Endometrial microvascular endothelial cells (primary cell): ENCODE results near the gene BORCS5. TPM values are rescaled to one million over a fixed set of nuclear protein-coding genes. Genes with fewer than 3 reads are reported as not detected.
"Not testable (repeated sequence)": the region's sequence is repeated elsewhere in the genome, so short reads cannot be mapped to it uniquely, and the experiment has no call there.

ENCODE experiments used
- in situ Hi-C: cut with HindIII; loops from 2 replicates; pipeline ENCODE4 v1.10.0; 2017; ENCODE audit warnings: low sequenced_read_pairs, low pct_unique_long_range_greater_than_20kb; ENCODE audit errors: inconsistent ontology term
- total RNA-seq: library from RNA; depleted of rRNA; stranded (reverse); fragments of >200 nt; gene quantifications from one replicate; pipeline ENCODE4 v1.2.3, GENCODE V29; 2015; ENCODE audit errors: inconsistent ontology term

The BORCS5 gene
- total RNA-seq = 11.3 TPM

DNA sequence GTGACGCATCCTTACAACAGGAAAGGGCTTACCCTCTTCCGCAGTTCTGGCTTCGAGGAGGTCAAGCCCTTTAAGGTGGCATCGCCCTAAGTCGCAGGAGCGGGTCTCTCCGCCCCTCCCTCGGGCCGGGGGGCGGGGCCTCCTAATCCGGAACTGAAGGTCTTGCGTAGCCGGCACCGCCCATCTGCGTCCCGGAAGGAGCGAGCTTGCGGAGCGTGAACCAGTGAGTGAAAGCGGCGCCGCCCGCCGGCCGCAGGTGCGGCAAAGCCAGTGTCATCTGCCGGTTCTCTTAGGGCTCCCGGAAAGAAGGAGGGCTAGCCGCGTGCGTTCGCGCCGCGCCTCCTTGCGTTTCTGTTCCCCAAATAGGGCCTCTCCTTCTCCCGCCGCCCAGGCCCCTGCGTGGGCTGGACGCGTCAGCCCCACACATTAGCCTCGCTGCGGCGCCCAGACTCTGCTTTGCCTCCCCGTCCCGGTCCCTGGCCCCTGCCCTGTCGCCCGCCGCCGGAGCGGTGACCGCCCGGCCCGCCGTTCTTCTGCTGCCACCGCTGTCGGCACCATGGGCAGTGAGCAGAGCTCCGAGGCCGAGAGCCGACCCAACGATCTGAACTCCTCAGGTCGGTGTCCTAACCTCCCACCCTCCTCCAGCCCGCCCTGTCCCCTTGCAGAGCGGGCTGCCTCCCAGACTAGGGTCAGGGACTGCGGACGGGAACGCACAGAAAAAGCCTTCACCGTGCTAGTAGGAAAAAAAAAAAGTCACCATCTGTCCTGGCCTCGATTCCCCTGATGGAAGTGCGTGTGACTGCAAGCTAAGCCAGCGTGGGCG is at the start of gene BORCS5:
BORCS5 (plus strand) TSS at position 183 of the 823 bp plus-strand sequence; CDS start at position 557, 374 bp downstream.
- in situ Hi-C loops = no loop called here

DNA sequence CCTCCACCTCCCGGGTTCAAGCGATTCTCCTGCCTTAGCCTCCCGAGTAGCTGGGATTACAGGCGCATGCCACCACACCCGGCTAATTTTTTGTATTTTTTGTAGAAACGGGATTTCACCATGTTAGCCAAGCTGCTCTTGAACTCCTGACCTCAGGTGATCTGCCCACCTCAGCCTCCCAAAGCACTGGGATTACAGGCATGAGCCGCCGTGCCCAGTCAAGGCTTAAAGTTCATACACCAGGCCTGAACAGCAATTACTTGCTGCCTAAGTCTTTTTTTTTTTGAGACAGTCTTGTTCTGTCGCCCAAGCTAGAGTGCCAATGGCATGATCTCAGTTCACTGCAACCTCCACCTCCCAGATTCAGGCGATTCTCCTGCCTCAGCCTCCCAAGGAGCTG is 46.2 kb upstream of the BORCS5 start:
- in situ Hi-C loops = not testable (repeated sequence)

DNA sequence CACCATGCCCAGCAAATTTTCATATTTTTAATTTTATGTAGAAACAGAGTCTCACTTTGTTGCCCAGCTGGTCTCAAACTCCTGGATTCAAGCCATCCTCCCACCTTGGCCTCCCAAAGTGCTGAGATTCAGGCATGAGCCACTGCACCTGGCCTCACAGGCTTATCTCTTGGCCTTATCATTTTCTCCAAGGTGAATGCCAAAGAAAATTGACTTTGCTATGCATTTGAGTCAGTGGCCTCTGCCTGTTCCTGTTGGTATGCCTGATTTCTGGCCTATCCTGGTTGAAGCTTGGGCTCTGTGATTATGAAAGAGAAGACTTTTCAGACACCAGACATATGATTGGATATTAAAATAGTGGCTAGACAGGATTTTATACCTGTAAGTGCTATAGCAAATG is 41.0 kb upstream of the BORCS5 start:
- in situ Hi-C loops = no loop called here

DNA sequence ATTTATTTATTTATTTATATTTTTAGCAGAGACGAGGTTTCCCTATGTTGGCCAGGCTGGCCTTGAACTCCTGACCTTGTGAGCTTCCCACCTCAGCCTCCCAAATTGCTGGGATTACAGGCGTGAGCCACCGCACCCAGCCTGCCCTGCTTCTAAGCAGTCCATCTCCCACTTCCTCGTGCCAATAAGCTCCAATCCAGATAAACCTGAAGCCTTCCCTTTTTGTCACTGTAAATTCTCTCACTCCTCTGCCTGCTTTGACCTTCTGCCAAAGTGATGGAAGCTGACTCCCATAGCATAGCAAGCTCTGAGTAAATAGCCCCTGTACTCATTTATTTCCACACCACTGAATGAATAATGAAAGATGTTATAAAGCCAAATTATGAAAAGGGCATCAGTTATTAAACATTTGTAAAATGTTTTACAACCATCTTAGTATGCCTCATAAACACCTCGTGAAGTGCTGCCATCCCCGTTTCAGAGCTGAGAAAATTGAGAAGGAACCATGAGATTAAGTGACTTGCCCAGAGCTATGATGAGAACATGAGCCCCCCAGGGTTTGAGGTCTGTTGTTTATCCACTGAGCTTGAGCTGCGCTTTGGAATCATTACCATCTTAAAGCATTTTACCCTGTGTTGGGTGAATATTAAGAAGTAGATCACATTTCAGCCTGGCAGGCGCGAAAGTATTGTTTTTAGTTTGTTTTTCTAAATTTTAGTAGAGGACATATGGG is 37.3 kb upstream of the BORCS5 start:
- in situ Hi-C loops = loop anchor here (10.0 kb wide), 1 partner anchor 235 kb away; no protein-coding TSS in a partner anchor

DNA sequence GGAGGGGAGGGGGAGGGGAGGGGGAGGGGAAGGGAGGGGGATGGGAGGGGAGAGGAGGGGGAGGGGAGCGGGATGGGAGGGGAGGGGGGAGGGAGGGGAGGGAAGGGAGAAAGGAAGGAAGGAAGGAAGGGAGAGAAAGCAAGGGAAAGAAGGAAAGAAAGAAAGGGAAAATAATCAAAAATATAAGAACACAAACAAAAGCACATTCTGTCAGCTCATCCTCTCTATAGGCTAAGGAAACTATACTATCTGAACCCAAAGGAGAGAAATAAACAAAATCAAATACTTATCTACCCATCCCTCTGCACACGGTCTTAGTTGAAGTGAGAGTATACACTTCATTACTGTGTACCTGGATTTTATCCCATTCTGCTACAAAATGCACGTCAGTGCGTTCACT is 33.8 kb upstream of the BORCS5 start:
- in situ Hi-C loops = loop anchor here (10.0 kb wide), 1 partner anchor 238 kb away; no protein-coding TSS in a partner anchor

DNA sequence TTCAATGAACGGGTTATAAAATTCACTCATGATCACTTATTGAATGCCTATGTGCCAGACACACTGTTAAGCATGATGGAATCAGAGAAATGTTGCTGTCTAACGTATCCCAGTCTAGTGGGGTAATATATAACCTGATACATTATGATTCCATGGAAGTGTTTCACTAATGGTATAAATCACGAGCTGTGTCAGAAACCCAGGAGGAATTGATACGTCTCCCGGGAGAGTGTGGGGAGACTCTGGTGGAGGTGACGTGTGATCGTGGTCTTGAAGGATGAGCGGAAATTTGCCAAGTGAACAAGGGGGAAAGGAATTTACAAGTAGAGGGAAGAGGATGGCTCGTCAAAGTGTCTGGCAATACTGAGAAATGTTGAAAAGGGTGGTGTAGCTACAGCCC is 33.3 kb upstream of the BORCS5 start:
- in situ Hi-C loops = loop anchor here (10.0 kb wide), 1 partner anchor 239 kb away; no protein-coding TSS in a partner anchor

DNA sequence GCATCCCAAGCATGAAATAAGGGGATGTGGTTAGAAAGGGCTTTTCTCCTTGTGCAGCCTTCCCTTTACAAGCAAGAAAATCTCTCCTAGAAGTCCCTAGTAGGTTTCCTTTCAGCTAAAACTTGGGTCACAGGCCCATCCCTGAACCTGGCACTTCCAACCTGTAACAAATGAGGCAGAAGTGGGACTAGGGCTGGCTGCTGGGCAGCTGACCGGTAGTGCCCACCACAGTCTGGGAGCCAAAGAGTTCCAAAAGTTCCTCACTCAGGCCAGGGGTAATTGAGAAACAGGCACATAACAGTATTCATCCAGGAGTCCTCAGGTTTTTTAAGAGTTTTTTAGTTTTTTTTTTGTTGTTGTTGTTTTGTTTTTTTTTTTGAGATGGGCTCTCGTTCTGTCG is 30.6 kb upstream of the BORCS5 start:
- in situ Hi-C loops = loop anchor here (10.0 kb wide), 1 partner anchor 241 kb away; no protein-coding TSS in a partner anchor

DNA sequence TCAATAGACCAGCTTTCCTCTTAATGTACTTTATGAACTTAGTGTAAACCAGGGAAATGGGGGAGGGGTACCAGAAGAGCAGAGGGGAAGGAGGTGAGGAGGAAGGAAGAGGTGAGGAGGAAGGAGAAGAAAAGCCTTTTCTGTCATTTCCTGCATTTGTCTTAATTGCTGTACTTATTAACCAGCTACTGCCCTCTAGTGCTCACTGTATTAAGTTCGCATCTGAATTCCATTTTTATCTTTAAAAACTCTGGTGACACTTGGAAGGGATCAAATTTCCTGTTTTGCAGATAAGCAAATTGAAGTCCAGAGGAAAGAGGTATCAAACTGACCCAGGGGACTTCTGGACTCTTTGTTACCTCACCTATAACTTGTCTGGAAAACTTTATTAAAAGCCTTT is 29.1 kb upstream of the BORCS5 start:
- in situ Hi-C loops = loop anchor here (10.0 kb wide), 1 partner anchor 243 kb away; no protein-coding TSS in a partner anchor

DNA sequence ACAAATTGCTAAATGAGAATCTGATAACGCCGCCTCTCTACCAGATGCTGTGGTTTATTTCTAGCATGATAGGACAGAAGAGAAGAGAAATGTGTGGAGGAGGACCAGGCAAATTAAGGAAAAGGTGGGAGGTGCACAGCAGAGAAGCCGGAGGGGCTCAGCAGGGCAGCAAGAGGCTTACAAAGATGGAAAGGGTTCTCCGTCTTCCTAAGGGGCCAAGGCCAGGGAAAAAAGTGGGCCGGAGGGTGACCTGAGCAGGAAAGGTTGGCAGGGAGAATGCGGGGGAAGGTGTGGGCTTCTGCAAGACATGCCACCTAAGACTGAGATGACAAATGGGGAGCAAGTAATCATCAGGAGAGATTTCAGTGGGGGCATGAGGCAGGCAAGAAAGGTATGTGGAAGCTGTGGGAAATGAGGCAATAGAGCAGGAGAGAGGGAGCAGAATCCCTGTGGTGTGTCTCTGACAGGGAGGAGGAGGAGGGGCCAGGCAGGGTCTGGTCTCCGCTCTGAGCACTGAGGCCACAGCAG is 25.6 kb upstream of the BORCS5 start:
- in situ Hi-C loops = no loop called here

DNA sequence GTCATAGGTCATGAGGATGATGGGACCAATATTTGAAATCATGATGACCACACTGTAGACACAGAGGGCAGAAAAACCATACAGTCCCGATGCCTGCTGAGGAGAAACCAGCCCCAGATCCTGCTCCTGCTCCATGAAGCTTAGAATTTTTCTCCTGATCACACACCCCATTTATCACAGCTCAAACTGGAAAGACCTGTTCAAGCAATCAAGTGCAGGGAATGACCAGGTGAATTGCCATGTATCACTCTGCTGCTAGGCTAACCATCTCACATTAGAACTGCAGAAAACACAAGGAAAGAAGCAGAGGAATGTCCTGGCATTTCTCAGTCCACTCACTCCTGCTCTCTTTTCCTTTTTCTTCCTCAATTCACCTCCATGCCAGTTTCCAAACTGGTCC is 25.0 kb upstream of the BORCS5 start:
- in situ Hi-C loops = no loop called here

DNA sequence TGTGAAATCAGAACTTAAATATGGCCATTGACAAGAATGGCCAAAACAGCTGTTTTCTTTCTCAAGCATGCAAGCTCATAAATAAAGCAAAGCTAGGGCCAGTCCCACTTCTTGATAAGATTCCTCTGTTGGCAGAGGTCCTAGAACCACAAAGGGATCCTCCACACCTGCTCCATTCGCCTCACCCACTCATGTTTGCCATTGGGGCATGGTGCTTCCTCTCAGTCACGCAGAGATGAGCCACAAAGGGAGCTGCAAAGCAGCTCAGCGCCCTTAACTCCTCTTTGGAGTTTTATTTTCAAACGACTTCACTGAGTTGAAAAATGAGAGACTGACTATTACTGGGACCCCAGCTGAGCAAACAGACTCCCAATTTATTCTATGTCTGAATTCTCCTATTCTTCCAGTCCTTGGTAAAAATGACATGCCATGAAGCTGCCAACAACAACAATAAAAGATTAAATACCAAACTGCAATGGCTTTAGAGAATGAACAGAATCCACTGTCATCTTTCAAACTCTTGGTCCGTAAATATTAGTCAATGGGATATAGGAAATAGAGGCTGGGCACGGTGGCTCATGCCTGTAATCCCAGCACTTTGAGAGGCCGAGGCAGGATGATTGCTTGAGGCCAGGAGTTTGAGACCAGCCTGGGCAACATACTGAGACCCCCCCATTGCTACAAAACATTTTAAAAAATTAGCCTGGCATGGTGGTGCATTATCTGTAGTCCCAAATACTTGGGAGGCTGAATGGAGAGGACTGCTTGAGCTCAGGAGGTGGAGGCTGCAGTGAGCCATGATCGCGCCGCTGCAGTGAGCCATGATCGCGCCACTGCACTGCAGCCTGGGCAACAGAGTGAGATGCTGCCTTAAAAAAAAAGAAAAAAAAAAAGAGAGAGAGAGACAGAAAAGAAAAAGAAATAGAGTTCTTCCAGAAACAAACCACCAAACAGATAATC is 23.2 kb upstream of the BORCS5 start:
- in situ Hi-C loops = no loop called here

DNA sequence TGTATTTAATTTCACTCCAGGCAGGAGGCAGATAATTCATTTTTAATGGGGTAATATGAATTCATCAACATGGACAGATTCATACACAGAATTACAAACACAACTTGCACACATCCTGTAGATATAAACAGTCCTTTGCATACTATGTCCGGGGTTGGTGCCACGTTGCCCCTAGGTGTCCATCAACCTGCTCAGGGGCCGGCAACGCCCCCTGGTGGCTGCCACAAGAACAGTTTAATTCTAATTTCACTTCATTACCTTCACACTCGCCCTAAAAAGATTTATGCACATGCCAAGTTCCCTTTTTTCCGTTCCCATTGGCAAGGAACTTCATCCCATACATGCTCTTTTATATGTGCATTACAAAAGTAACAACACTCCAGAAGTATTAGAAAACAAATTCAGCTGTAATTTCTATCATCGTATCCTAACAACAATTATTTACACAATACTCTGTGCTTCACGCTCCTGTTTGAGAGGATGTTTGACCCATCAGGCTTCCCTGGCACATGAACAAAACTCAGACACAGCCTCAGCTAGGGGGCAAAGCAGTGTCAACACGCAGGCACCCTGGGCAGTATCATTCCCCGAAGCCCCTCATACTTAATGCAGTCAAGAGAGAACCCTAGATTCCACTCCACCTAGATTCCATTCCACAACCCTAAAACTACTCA is 22.4 kb upstream of the BORCS5 start:
- in situ Hi-C loops = no loop called here

DNA sequence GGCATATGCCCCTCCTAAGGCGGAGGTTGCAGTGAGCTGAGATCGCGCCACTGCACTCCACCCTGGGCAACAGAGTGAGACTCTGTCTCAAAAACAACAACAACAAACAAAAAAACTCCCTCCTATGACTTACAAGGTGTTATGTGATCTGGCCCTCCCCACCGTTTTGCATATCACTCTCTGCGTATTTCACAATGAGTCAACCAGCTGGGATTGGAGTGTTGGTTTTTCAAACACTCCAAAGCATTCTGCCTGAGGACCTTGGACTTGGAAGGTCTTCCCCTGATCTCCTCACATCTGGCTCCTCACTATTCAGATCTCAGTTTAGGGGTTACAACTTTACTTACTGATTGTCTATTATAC is 20.8 kb upstream of the BORCS5 start:
- in situ Hi-C loops = no loop called here

DNA sequence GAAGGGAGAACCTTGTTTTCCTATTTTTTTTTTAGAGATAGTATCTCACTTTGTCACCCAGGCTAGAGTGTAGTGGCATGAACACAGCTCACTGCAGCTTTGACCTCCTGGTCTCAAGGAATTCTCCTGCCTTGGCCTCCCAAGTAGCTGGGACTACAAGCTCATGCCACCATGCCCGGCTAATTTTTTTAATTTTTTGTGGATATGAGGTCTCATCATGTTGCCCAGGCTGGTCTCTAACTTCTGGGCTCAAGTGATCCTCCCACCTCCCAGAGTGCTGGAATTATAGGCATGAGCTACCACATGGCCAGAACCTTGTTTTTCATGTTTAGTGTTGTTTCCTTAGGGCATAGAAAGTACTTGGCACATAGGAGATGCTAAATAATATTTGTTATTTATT is 20.4 kb upstream of the BORCS5 start:
- in situ Hi-C loops = no loop called here

DNA sequence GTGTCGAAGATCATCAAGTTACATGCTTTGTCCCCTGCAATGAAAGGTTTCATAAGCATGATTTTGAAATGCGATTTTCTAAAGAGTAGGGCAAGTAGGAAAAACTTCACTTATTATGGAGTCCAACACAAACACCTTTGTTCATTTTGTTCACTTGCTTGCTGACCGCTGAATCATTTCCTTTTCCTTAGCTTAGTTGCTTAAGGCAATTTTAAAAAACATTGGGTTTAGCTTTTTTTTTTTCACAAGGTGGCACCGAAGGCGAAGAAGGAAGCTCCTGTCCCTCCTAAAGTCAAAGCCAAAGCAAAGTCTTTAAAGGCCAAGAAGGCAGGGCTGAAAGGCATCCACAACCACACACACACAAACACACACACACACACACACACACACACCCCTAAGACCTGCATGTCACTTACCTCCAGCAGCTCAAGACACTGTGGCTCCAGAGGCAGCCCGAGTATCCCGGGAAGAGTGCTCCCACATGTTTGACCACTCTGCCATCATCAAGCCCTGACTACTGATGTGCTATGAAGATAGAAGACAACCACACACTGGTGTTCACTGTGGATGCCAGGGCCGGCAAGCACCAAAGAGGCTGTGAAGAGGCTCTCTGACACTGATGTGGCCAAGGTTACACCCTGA is 18.2 kb upstream of the BORCS5 start:
- in situ Hi-C loops = no loop called here

DNA sequence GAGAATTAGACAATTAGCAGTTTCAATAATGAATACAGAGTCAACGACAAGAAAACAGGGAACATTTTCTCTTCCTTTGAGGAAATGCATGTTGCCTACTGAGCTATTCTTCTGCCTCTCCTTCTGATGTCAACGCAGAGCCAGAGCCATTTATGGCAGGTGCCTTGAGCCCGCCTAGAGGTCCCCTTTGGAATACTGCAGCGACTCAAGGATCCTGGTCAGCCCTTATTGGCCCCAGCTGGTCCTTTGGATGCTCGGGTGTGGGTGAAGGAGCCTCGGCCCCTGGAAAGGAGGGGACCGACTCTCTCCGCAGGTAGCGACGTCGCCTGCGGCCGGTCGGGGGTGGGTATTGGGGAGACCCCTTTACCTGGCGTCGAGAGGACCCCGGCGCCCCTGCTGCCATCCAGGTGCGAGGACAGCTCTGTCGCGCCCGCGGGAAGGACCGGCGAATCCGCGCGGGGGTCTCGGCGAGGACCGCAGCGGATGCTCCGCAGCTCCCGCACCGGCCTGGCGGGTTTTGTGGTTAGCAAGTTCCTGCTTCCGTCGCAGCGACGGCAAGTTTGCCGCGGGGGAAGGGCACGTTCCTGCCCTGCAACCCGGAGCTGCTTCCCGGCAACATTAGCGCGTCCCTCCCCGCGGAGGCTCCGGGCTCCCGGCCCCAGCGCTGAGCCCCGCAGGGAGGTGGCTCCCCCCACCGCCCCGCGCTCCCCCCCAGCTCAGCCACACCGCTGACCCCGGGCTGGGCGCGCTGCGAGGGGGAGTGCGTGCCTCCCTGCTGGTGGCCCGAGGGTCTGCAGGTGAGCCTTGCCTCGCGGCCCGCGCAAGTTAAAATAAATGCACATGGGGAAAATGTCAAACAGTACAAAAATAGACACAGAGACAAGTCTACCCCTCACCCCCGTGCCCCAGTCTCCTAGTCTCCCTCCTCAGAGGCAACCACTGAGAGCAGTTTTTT is 6.9 kb upstream of the BORCS5 start, which contains the start of gene MANSC1:
MANSC1 (minus strand) TSS at position 532 of the 955 bp plus-strand sequence. CDS start 6,928 bp downstream, outside the sequence.
- in situ Hi-C loops = no loop called here
